GM18867 (cell line): Measurements from ENCODE around the gene ADGRV1.
"Not testable (repeated sequence)": the region's sequence is repeated elsewhere in the genome, so short reads cannot be mapped to it uniquely, and the experiment has no call there.

Experiments
- ATAC-seq: cut with Tn5 transposase; IDR thresholded peaks from one replicate; pipeline ENCODE4 v1.9.1; 2021; ENCODE audit warnings: mild to moderate bottlenecking, moderate library complexity; ENCODE audit not compliant: unreplicated experiment

ADGRV1 gene

DNA sequence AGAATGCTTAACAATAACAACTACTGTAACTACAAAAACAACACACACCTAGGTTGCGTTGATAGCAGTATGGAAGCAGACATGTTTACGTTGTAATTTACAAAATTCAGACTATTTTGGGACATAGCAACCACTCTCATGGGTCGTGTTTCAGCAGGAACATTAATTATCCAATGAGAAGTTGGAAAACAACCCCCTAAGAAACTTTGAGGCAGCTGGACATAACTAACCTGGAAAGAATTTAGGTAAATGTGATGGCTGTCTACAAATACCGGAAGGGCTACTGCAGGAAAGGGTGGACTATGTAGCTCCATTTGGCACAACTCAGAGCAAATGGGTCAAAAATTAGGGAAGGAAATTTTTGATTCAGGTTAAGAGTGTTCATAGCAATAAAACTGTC, 409.3 kb downstream of the ADGRV1 start:
- no peak for ATAC-seq

GRCh38 chr5:90968319-90968718, 409.7 kb downstream of the ADGRV1 start:
- ATAC-seq: no peak

DNA sequence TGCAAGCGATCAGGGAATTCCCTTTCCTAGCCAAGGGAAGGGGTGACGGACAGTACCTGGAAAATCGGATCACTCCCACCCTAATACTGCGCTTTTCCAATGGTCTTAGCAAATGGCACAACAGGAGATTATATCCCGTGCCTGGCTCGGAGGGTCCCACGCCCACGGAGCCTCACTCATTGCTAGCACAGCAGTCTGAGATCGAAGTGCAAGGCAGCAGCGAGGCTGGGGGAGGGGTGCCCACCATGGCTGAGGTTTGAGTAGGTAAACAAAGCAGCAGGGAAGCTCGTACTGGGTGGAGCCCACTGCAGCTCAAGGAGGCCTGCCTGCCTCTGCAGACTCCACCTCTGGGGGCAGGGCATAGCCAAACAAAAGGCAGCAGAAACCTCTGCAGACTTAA, 411.3 kb downstream of the ADGRV1 start:
- not testable (repeated sequence) for ATAC-seq

- ATAC-seq: no peak
Measured at GRCh38 chr5:90981177-90981576, 422.6 kb downstream of the ADGRV1 start.

DNA sequence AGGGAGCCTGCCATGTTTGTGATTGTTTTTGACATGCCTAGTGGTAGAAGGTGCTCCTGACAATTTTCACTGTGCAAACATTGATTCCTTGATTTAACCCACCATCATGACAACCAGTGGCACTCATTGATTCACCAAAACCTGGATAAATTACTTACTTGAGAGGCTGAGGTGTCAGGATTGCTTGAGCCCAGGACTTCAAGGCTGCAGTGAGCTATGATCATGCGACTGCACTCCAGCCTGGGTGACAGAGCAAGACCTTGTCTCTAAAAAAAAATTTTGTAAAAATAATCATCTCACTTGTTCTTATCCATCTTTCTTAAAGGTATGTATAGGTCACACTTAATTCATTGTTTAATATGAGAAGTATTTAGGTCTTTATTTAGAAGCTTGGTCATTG, 423.2 kb downstream of the ADGRV1 start:
- no peak for ATAC-seq

GRCh38 chr5:90982576-90982975, 424.0 kb downstream of the ADGRV1 start:
- ATAC-seq: no peak

DNA sequence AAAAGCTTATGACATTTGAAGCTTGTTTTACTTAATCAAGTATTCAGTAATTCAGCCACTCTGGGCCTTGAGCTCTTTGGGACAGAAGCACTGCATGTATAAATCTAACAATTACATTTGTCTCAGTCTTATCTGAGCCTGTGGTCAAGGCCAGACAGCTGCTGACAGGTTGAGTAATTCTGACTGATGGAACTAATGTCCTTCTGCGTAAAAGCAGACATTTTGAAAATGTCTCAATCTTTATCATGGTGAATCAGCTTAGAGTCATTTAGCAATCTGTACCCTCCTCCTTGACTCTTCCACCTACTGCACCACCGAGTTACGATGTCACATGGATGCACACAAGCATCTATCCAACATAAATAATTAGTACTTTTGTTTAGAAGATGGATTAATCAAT, 424.6 kb downstream of the ADGRV1 start:
- ATAC-seq: no peak

GRCh38 chr5:90983711-90984124, 425.1 kb downstream of the ADGRV1 start:
- ATAC-seq: no peak

- no peak for ATAC-seq
Measured at GRCh38 chr5:90985341-90985740, 426.7 kb downstream of the ADGRV1 start.

GRCh38 chr5:90987726-90988125, 429.1 kb downstream of the ADGRV1 start:
- ATAC-seq: no peak

GRCh38 chr5:90991201-90991600, 432.6 kb downstream of the ADGRV1 start:
- no peak for ATAC-seq

DNA sequence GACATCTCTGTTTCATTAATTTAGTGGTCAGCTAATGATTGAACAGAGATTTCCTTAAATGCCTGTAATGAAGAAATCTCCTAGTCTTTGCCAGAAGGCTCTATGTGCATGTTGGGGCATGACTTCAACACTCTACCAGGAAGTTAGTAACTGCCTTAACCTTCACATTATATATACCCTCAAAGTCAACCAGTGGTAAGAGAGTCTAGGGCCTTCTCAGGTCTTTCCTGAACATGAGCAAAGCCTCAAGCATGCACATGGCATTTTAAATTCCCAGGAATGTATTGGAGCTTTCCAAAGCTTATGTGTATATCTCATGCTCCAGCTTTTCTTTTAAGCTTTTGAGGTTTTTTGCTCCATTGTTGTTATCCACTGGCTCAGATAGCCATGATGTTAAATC, 436.2 kb downstream of the ADGRV1 start:
- no peak for ATAC-seq

DNA sequence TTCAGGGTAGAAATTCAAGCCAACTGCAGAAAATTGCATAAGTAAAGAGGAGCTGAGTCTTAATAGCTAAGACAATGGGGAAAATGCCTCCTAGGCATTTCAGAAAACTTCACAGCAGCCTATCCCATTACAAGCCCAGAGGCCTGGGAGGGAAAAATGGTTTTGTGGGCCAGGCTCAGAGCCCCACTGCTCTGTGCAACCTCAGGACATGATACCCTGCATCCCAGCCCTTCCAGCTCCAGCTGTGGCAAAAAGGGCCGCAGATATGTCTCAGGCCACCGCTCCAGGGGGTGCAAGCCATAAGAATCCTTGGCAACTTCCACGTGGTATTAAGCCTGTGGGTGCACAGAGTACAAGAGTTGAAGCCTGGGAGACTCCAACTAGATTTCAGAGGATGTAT, 437.5 kb downstream of the ADGRV1 start:
- no peak for ATAC-seq

- no peak for ATAC-seq
Measured at GRCh38 chr5:90997082-90997481, 438.5 kb downstream of the ADGRV1 start.

DNA sequence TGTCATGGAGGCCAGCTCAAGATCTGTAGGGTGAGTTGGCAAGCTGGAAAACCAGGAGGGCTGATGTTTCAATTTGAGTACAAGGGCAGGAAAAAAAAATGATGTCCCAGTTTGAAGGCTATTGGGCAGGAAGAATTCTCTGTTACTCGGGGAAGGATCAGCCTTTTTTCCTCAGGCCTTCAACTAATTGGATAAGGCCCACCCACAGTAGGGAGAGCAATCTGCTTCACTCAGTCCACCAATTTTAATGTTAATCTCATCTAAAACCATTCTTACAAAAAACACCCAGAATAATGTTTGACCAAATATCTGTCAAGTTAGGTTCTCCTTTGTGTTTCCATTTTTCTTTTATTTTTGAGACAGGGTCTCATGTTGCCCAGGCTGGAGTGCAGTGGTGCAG, 442.1 kb downstream of the ADGRV1 start:
- no peak for ATAC-seq

DNA sequence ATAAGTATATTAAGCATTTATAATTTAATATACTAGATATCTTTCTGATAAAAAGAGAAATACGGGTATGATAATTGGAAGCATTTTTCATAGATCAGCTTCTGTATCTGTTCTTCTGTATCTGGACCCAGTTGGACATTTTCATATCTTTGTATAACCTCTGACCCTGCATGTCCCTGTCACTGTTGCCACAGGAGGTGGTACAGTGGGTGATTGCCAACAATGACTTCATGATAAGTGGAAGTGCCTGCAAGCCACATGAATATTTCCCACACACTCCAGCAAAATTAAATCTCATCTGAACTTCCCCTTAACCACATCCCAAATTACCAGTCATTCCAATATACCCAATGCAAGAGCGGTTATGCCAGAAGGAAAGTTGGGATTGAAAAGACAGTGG, 448.1 kb downstream of the ADGRV1 start:
- no peak for ATAC-seq

DNA sequence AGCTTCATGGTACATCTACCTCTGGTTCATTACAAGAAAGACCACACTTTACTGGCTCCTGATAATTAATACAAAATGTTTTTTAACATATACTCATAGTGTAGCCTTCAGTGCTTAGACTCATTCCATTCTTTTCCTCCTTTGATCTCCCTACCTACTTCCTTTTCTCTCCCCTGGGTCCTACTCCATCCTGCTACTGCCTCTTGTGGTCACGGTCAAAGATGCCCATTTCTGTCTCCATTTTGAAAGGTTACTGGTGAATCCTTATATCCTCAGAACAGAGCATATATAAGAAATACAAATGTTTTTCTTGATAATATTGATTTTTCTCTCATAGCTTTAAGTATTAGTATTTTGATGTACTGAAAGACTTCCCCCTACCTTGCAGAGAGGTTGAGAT, 448.7 kb downstream of the ADGRV1 start:
- ATAC-seq: no peak

DNA sequence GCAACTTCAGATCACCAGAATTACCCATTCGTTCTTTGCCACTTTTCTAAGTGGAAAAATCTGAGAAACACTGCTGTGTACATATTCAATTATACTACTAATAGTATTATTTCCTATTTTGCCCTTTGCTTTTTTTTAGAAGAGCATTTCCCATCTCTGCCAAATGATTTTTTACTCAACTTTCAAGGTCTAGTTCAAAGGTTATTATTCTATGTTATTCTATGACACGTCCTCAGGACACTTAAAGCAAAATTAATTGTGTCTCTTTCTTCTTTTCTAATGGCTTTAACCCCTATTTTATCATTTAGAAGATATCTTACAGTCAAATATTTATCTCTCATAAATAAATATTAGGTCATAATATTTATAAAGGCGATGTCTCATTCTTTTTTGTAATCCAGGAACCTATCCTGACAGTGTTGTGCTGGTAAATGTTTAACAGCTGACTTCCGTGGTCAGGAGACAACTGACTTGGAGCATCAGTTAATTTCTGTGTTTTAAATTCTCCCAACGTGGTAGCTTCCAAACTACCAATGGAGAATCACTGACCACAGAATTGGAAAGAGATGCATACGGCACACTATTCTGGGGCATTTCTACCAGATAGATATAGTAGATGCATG, 449.3 kb downstream of the ADGRV1 start:
- no peak for ATAC-seq

DNA sequence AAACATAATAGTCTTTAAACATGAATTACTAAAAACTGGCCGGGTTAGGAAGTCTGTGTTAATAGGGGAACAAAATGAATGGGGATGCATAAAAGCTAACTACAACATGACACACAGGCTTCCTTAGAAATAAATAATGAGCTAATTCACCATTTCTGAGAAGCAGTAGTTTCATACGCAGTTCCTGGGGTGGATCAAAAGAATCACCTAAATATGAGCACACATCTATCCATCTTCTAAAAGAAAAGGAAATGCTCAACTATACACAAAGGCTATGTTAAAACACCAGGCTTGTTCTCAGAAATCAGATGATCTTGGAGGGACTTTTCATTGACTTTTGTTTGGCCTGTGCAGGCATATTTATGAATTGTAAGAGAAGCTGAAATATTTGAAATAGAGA, 451.5 kb downstream of the ADGRV1 start:
- ATAC-seq: no peak

DNA sequence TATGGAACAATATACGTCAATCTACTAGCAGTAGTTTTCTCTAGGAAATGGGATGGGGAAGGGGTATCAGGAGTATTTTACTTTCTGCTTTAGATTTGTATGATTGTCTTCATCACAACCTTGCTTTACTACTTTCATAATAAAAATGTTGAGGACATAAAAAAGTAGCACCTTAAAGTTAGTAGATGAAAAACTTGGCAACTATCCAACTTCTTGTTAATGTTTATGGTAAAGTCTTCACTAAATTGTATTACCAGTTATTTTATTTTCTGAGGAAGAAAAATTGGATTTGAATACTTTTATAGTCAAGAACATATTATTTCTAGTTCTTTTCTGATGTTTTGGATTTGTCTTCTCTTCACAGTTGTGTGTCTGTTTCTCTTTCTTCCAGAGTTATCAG, 452.4 kb downstream of the ADGRV1 start:
- no peak for ATAC-seq

- not testable (repeated sequence) for ATAC-seq
Measured at GRCh38 chr5:91012867-91013266, 454.3 kb downstream of the ADGRV1 start.

DNA sequence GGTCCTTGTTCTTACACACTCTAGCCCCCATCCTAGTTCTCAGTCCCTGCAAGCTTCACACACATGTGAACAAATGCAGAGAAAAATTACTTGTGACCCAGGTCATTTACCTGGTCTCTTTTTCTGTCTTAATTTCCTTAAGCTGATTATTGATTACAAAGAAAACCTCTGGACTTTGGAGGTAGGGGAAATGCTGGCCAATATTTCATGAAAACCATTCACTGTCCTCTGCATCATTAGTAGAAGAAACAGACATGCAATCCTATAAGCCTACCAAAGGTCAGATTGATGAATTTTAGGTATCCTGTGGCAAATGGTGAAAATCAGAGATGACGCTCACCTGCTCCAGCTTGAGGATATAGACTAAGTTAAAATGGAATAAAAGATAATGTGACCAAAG, 457.7 kb downstream of the ADGRV1 start:
- no peak for ATAC-seq

GRCh38 chr5:91016954-91017700, 458.5 kb downstream of the ADGRV1 start:
- ATAC-seq: no peak
